GM19452 (cell line): Measurements from ENCODE around the gene PLSCR2.
"Not testable (repeated sequence)": the region's sequence is repeated elsewhere in the genome, so short reads cannot be mapped to it uniquely, and the experiment has no call there.

Experiments used
- ATAC-seq: cut with Tn5 transposase; IDR thresholded peaks from one replicate; pipeline ENCODE4 v1.9.1; 2021; ENCODE audit not compliant: unreplicated experiment

Gene PLSCR2

GRCh38 chr3:146491303-146491702 lies 21.9 kb upstream of the PLSCR2 start:
- no peak for ATAC-seq

- ATAC-seq: no peak
Measured at GRCh38 chr3:146485297-146485696, 15.9 kb upstream of the PLSCR2 start.

GRCh38 chr3:146476094-146476740 lies 6.9 kb upstream of the PLSCR2 start:
- ATAC-seq: no peak

GRCh38 chr3:146474976-146475375 lies 5.6 kb upstream of the PLSCR2 start:
- not testable (repeated sequence) for ATAC-seq

- ATAC-seq: no peak
Measured at GRCh38 chr3:146473726-146474125, 4.4 kb upstream of the PLSCR2 start.

- ATAC-seq: no peak
Measured at GRCh38 chr3:146472611-146473010, 3.2 kb upstream of the PLSCR2 start.

- no peak for ATAC-seq
Measured at GRCh38 chr3:146471012-146471411, 1.7 kb upstream of the PLSCR2 start.

GRCh38 chr3:146470425-146470990 lies 1.1 kb upstream of the PLSCR2 start:
- ATAC-seq: no peak

- no peak for ATAC-seq
Measured at GRCh38 chr3:146468671-146469149, 651 bp downstream of the PLSCR2 start.

- no peak for ATAC-seq
Measured at GRCh38 chr3:146468234-146468633, 1.1 kb downstream of the PLSCR2 start.

GRCh38 chr3:146466604-146467003 lies 2.8 kb downstream of the PLSCR2 start:
- ATAC-seq: no peak

- ATAC-seq: no peak
Measured at GRCh38 chr3:146465693-146466465, 3.5 kb downstream of the PLSCR2 start.

- no peak for ATAC-seq
Measured at GRCh38 chr3:146464783-146465182, 4.6 kb downstream of the PLSCR2 start.

GRCh38 chr3:146464005-146464595 lies 5.3 kb downstream of the PLSCR2 start:
- ATAC-seq: no peak

- no peak for ATAC-seq
Measured at GRCh38 chr3:146454796-146455195, 14.6 kb downstream of the PLSCR2 start.

GRCh38 chr3:146449613-146450012 lies 19.7 kb downstream of the PLSCR2 start:
- no peak for ATAC-seq

GRCh38 chr3:146449076-146449475 lies 20.3 kb downstream of the PLSCR2 start:
- no peak for ATAC-seq

GRCh38 chr3:146446026-146446425 lies 23.3 kb downstream of the PLSCR2 start:
- no peak for ATAC-seq

- not testable (repeated sequence) for ATAC-seq
Measured at GRCh38 chr3:146440310-146440709, 29.1 kb downstream of the PLSCR2 start.

GRCh38 chr3:146432066-146432465 lies 37.3 kb downstream of the PLSCR2 start:
- ATAC-seq: no peak

- ATAC-seq: no peak
Measured at GRCh38 chr3:146431240-146431639, 38.1 kb downstream of the PLSCR2 start.

GRCh38 chr3:146425341-146425740 lies 44.0 kb downstream of the PLSCR2 start:
- no peak for ATAC-seq
